HG03135 (cell line): ENCODE measurements around the gene ALDH1L2.

Source experiments
- ATAC-seq: cut with Tn5 transposase; IDR thresholded peaks from one replicate; pipeline ENCODE4 v1.9.1; 2021; ENCODE audit warnings: mild to moderate bottlenecking, moderate library complexity; ENCODE audit not compliant: unreplicated experiment

Gene ALDH1L2

GRCh38 chr12:105036937-105037649 lies 47.2 kb downstream of the ALDH1L2 start:
- no peak for ATAC-seq

- no peak for ATAC-seq
Measured at GRCh38 chr12:105033851-105034250, 50.4 kb downstream of the ALDH1L2 start.

GRCh38 chr12:105032703-105033357 lies 51.4 kb downstream of the ALDH1L2 start:
- no peak for ATAC-seq

GRCh38 chr12:105030820-105031807 lies 53.1 kb downstream of the ALDH1L2 start:
- ATAC-seq, result peak; percentile 84

GRCh38 chr12:105026411-105026810 lies 57.8 kb downstream of the ALDH1L2 start:
- no peak for ATAC-seq

- ATAC-seq, result no peak
Measured at GRCh38 chr12:105025890-105026289, 58.4 kb downstream of the ALDH1L2 start.

- no peak for ATAC-seq
Measured at GRCh38 chr12:105024928-105025327, 59.3 kb downstream of the ALDH1L2 start.

GRCh38 chr12:105020241-105020962 lies 63.9 kb downstream of the ALDH1L2 start:
- no peak for ATAC-seq

- no peak for ATAC-seq
Measured at GRCh38 chr12:105018776-105019175, 65.5 kb downstream of the ALDH1L2 start.

GRCh38 chr12:105018012-105018411 lies 66.2 kb downstream of the ALDH1L2 start:
- no peak for ATAC-seq

- ATAC-seq, result no peak
Measured at GRCh38 chr12:105015543-105015942, 68.7 kb downstream of the ALDH1L2 start.

GRCh38 chr12:105014603-105015002 lies 69.7 kb downstream of the ALDH1L2 start:
- ATAC-seq, result no peak

GRCh38 chr12:105013892-105014291 lies 70.4 kb downstream of the ALDH1L2 start:
- ATAC-seq, result no peak

GRCh38 chr12:105001476-105001875 lies 82.8 kb downstream of the ALDH1L2 start:
- ATAC-seq, result no peak

GRCh38 chr12:104999347-104999685 lies 84.9 kb downstream of the ALDH1L2 start:
- no peak for ATAC-seq

- no peak for ATAC-seq
Measured at GRCh38 chr12:104998423-104999346, 85.6 kb downstream of the ALDH1L2 start.

- no peak for ATAC-seq
Measured at GRCh38 chr12:104997541-104997940, 86.7 kb downstream of the ALDH1L2 start.

- no peak for ATAC-seq
Measured at GRCh38 chr12:104994336-104994735, 89.9 kb downstream of the ALDH1L2 start.

GRCh38 chr12:104991565-104992128 lies 92.6 kb downstream of the ALDH1L2 start:
- ATAC-seq, result no peak
